ENCODE results near the gene PEX5. TPM values are rescaled to one million over a fixed set of nuclear protein-coding genes. Genes with fewer than 3 reads are reported as not detected.

The PEX5 gene
- total RNA-seq, 3 donors from 2014 or later = 36.1 to 41.2 (median 38.5) TPM

DNA sequence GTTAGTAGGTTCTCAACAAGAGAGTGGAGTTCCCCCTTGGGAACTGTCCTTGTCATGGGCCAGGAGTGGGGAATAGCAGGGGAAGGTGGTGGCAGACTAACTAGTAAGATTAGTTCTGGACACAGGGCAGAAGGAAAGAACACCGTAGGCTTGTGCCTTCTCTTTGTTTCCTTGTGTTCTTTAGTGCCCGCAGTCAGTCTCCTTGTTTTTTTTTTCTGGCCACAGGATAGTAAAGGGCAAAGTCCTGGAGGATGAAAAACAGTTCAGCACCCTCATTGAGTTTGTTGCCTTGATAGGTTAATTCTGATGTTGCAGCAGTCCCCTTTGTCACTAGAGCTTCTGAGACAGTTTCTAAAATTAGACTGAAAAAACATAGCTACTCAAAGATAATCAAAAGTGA is 8.4 kb downstream of the PEX5 start:
- TF ChIP-seq, protein P1, sequence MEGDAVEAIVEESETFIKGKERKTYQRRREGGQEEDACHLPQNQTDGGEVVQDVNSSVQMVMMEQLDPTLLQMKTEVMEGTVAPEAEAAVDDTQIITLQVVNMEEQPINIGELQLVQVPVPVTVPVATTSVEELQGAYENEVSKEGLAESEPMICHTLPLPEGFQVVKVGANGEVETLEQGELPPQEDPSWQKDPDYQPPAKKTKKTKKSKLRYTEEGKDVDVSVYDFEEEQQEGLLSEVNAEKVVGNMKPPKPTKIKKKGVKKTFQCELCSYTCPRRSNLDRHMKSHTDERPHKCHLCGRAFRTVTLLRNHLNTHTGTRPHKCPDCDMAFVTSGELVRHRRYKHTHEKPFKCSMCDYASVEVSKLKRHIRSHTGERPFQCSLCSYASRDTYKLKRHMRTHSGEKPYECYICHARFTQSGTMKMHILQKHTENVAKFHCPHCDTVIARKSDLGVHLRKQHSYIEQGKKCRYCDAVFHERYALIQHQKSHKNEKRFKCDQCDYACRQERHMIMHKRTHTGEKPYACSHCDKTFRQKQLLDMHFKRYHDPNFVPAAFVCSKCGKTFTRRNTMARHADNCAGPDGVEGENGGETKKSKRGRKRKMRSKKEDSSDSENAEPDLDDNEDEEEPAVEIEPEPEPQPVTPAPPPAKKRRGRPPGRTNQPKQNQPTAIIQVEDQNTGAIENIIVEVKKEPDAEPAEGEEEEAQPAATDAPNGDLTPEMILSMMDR (IDR thresholded peaks at IDR 0.05) = no peak
- DNase-seq (peak in 1 of 3 donors; percentile 38), ATAC-seq (peak; percentile 99)
- Histone ChIP-seq H3K4me1 (ENCODE audit: low read depth) (peaks cover 2% of the 10 kb centered on the region), H3K9me3 (no peaks in the 10 kb centered on the region), H3K4me3 (no peak overlapping the region), H3K36me3 (ENCODE audit: low read depth) (no peaks in the 10 kb centered on the region)
- intact Hi-C loops (cut with DNase I, micrococcal nuclease) = no loop called here

DNA sequence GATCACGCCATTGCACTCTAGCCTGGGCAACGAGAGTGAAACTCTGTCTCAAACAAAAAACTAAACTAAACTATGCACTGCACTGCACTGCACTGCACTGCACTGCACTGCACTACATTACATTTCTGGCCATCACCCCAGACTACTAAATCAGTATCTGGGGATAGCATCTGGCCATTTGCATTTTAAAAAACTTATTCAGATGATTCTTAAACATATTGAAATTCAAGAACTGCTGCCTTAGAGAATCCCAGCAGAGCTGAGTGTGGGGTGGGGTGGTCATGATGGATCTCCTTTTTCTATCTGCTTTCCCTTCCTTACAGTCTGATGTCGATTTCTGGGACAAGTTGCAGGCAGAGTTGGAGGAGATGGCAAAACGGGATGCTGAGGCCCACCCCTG is 13.6 kb downstream of the PEX5 start:
- TF ChIP-seq, protein P1 (IDR thresholded peaks at IDR 0.05) = no peak
- intact Hi-C loops (cut with DNase I, micrococcal nuclease) = no loop called here
- Histone ChIP-seq H3K4me1 (ENCODE audit: low read depth) (no peaks in the 10 kb centered on the region), H3K4me3 (no peak overlapping the region), H3K36me3 (ENCODE audit: low read depth) (peaks cover 5% of the 10 kb centered on the region), H3K9me3 (no peaks in the 10 kb centered on the region)
- no peak for ATAC-seq
- DNase-seq = no peak

DNA sequence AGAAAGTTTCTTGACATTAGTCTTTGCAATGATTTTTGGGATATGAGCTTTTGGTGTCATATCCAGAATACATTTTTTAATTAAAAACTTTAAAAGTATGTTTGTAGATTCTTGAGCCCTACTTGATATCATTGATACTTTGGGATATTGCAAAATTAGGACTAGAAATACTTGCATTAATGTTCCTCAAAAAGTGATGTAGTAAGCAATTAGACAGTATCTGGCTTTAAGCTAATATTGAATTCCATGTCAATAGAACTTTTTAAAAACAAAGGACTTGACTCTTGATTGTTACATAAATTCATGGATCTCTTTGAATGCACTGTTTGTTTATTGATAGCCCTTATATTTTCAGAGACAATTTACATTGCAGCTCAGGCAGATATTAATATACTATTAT is 15.6 kb downstream of the PEX5 start:
- Histone ChIP-seq H3K4me3 (no peak overlapping the region), H3K9me3 (no peaks in the 10 kb centered on the region), H3K36me3 (ENCODE audit: low read depth) (peaks cover 5% of the 10 kb centered on the region), H3K4me1 (ENCODE audit: low read depth) (no peaks in the 10 kb centered on the region)
- DNase-seq (no peak), ATAC-seq (no peak)
- TF ChIP-seq, protein P1 (IDR thresholded peaks at IDR 0.05) = no peak
- intact Hi-C loops (cut with DNase I, micrococcal nuclease) = no loop called here

DNA sequence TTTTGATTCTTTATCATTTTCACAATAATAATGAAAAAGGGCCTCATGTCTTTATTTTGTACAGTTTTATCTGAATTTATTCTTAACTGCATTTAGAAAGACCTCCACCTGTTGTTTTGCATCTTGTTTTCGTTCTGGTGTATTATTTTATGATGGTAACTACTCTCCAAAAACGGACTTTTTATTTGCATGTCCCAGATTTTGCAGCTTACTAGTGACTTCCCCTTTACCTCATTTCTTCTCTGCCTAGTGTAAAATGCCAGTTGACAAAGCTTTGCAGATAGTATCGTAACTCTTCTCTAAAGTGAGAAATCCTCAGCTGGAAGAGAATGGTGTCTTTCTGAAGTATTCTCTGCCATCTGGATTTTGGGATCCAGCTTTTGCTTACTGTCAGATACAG is 17.2 kb downstream of the PEX5 start:
- TF ChIP-seq, protein P1 (IDR thresholded peaks at IDR 0.05) = no peak
- no peak for ATAC-seq
- H3K4me1 ChIP-seq (ENCODE audit: low read depth) = no peaks in the 10 kb centered on the region
- H3K4me3 ChIP-seq = no peak overlapping the region
- intact Hi-C loops (cut with DNase I, micrococcal nuclease) = no loop called here
- no peaks in the 10 kb centered on the region for H3K9me3 ChIP-seq
- DNase-seq = no peak
- H3K36me3 ChIP-seq (ENCODE audit: low read depth) = peaks cover 5% of the 10 kb centered on the region

DNA sequence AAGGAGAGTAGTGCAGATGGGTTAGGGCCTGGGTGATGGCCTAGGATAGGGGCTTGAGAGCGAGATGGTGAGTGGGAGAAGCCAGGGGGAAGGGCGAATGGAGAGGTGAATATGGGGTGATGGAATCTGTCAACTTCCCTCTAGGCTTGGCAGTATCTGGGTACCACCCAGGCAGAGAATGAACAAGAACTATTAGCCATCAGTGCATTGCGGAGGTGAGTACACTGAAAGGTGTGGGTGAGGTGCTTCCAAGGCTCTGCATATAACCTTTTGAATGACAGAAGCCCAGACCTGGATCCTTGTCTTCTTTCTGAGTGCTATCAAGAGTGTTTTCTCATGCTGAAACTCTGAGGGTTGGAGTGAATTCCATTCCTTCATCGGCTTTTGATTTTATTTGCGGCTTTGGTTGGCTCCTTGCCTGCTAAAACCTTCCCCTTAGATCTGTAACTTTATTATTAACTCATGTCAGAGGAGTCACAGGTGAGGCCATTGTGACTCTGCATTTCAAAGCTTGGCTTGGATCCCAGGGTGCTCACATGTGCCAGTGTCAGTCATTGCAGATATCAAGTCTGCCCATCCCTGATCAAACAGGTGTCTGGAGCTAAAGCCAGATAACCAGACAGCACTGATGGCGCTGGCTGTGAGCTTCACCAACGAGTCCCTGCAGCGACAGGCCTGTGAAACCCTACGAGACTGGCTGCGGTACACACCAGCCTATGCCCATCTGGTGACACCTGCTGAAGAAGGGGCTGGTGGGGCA is 18.6 kb downstream of the PEX5 start:
- no peaks in the 10 kb centered on the region for H3K4me1 ChIP-seq (ENCODE audit: low read depth)
- TF ChIP-seq, protein P1 (IDR thresholded peaks at IDR 0.05) = no peak
- intact Hi-C loops (cut with DNase I, micrococcal nuclease) = no loop called here
- H3K36me3 ChIP-seq (ENCODE audit: low read depth) = peaks cover 3% of the 10 kb centered on the region
- ATAC-seq = no peak
- DNase-seq = no peak
- H3K9me3 ChIP-seq = no peaks in the 10 kb centered on the region
- H3K4me3 ChIP-seq = no peak overlapping the region

All from mucosa of descending colon (tissue), 3 donors.